A549 (cell line): ENCODE measurements around the gene SLC25A18. TPM values are rescaled to one million over a fixed set of nuclear protein-coding genes. Genes with fewer than 3 reads are reported as not detected.

ENCODE experiments used
- ATAC-seq, 2 experiments: fragments of 200-7000 bp in 1 of 2; fragments of >200 bp in 1 of 2; cut with Nextera tagmentation in 1 of 2; cut with Tn5 transposase in 1 of 2; 3 replicates each; pipeline versions ENCODE4 v1.8.0 to v1.9.1; 2018 to 2020; ENCODE audit warnings: mild to moderate bottlenecking in 1 of 2, moderate library complexity in 1 of 2
- CTCF ChIA-PET: fragments of 300-600 bp; sonication (Branson Sonifier 250); formaldehyde crosslinking; extraction: SDS; loops from one replicate; lab custom pipeline; 2021; ENCODE audit warnings: antibody characterized with exemption, inconsistent platforms; lab: Yijun Ruan, JAX
- POLR2A ChIA-PET: fragments of 350-600 bp; formaldehyde crosslinking; extraction: SDS; loops from one replicate; lab custom pipeline; 2021; ENCODE audit warnings: antibody characterized with exemption, inconsistent platforms; lab: Yijun Ruan, JAX
- DNase-seq, 2 experiments: peaks; one replicate each; pipeline versions ENCODE4 v3.0.0 to v3.0.0-alpha.2; 2011 to 2016; ENCODE audit warnings: low read depth in 1 of 2, low spot score in 1 of 2
- FAIRE-seq: peaks from 2 replicates; lab custom pipeline; 2011; peaks lifted over from hg19 to GRCh38; lab: Jason Lieb, UNC
- H3K27ac ChIP-seq, 2 experiments: fragments of >200 bp; sonication (Bioruptor Twin); formaldehyde crosslinking; 3 replicates each; pipeline ENCODE4 v1.5.1; 2016 to 2017
- H3K4me1 ChIP-seq: fragments of >200 bp; sonication (Bioruptor Twin); formaldehyde crosslinking; 3 replicates; pipeline ENCODE4 v1.6.1; 2016
- H3K4me2 ChIP-seq: fragments of >200 bp; sonication (Bioruptor Twin); formaldehyde crosslinking; 3 replicates; pipeline ENCODE4 v1.6.1; 2016
- H3K4me3 ChIP-seq: fragments of >200 bp; sonication (Bioruptor Twin); formaldehyde crosslinking; 3 replicates; pipeline ENCODE4 v1.5.1; 2016
- H3K9me3 ChIP-seq: fragments of >200 bp; sonication (Bioruptor Twin); formaldehyde crosslinking; 3 replicates; pipeline ENCODE4 v1.6.1; 2016
- BHLHE40 ChIP-seq: IDR thresholded peaks from 2 replicates; pipeline ENCODE4 v1.6.1; 2012; ENCODE audit warnings: low read depth, low read length, inconsistent platforms
- CBX8 ChIP-seq: fragments of 200-600 bp; sonication (generic); IDR thresholded peaks from 2 replicates; pipeline ENCODE4 v1.6.1; 2016
- EHF ChIP-seq: fragments of 250-450 bp; sonication (Bioruptor Pico); IDR thresholded peaks from 2 replicates; pipeline ENCODE4 v1.5.0; 2020; ENCODE audit warnings: mild to moderate bottlenecking
- EHMT2 ChIP-seq: fragments of 200-600 bp; sonication (generic); IDR thresholded peaks from 2 replicates; pipeline ENCODE4 v1.6.1; 2016; ENCODE audit warnings: antibody characterized with exemption, low read depth, mild to moderate bottlenecking, moderate library complexity
- EP300 ChIP-seq, 2 experiments: fragments of >200 bp; sonication (Bioruptor Twin); formaldehyde crosslinking; IDR thresholded peaks; 2 replicates in 1 of 2; 3 replicates in 1 of 2; pipeline ENCODE4 v1.6.1; 2016 to 2017
- FOSB ChIP-seq: fragments of 250-450 bp; sonication (Bioruptor Pico); IDR thresholded peaks from 2 replicates; pipeline ENCODE4 v1.5.0; 2020; ENCODE audit warnings: mild to moderate bottlenecking, moderate library complexity
- FOSL2 ChIP-seq, 2 experiments: fragments of 450-650 bp in 1 of 2; fragments of >200 bp in 1 of 2; sonication (Bioruptor Twin) in 1 of 2; formaldehyde crosslinking; IDR thresholded peaks; 2 replicates each; pipeline versions ENCODE4 v1.5.0 to v1.6.1; 2016 to 2020; ENCODE audit warnings: mild to moderate bottlenecking in 1 of 2, moderate library complexity in 1 of 2
- FOXS1 ChIP-seq: fragments of 250-450 bp; sonication (Bioruptor Pico); IDR thresholded peaks from 2 replicates; pipeline ENCODE4 v1.5.0; 2020; ENCODE audit warnings: mild to moderate bottlenecking, moderate library complexity
- GATA3 ChIP-seq: IDR thresholded peaks from 2 replicates; pipeline ENCODE4 v1.6.1; 2012; ENCODE audit warnings: borderline replicate concordance
- HEYL ChIP-seq: fragments of 250-450 bp; sonication (Bioruptor Pico); IDR thresholded peaks from 2 replicates; pipeline ENCODE4 v1.8.0; 2021; ENCODE audit warnings: mild to moderate bottlenecking, moderate library complexity
- HMGXB4 ChIP-seq: fragments of 250-450 bp; sonication (Bioruptor Pico); IDR thresholded peaks from 2 replicates; pipeline ENCODE4 v1.5.0; 2021; ENCODE audit warnings: mild to moderate bottlenecking, moderate library complexity, borderline replicate concordance
- HOXA7 ChIP-seq: fragments of 250-450 bp; sonication (Bioruptor Pico); IDR thresholded peaks from 2 replicates; pipeline ENCODE4 v1.5.0; 2020; ENCODE audit warnings: mild to moderate bottlenecking, moderate library complexity
- HOXB13 ChIP-seq: fragments of 250-450 bp; sonication (Bioruptor Pico); IDR thresholded peaks from 2 replicates; pipeline ENCODE4 v1.5.0; 2020; ENCODE audit warnings: low read depth, mild to moderate bottlenecking, moderate library complexity
- KDM1A ChIP-seq: fragments of 200-600 bp; sonication (generic); IDR thresholded peaks from 2 replicates; pipeline ENCODE4 v1.6.1; 2016; ENCODE audit warnings: low read depth, mild to moderate bottlenecking
- KDM5A ChIP-seq: fragments of 200-600 bp; sonication (generic); IDR thresholded peaks from 2 replicates; pipeline ENCODE4 v1.6.1; 2016; ENCODE audit warnings: antibody characterized with exemption, mild to moderate bottlenecking
- MAFK ChIP-seq: fragments of 450-650 bp; IDR thresholded peaks from 2 replicates; pipeline ENCODE4 v1.6.1; 2014; ENCODE audit not compliant: partially characterized antibody
- MAZ ChIP-seq: fragments of 150-350 bp; IDR thresholded peaks from 2 replicates; pipeline ENCODE4 v1.6.1; 2014; ENCODE audit warnings: antibody characterized with exemption, low read depth, low read length, borderline replicate concordance
- POLR2A ChIP-seq: IDR thresholded peaks from 2 replicates; pipeline ENCODE4 v1.6.1; 2012; ENCODE audit warnings: mild to moderate bottlenecking, low read length
- RFX5 ChIP-seq: fragments of 450-650 bp; IDR thresholded peaks from 2 replicates; pipeline ENCODE4 v1.7.1; 2014; ENCODE audit warnings: antibody characterized with exemption, mild to moderate bottlenecking, moderate library complexity
- SMC3 ChIP-seq: fragments of >200 bp; sonication (Bioruptor Twin); formaldehyde crosslinking; IDR thresholded peaks from 3 replicates; pipeline ENCODE4 v1.6.1; 2018; ENCODE audit warnings: inconsistent platforms
- ZC3H11A ChIP-seq: fragments of 450-650 bp; IDR thresholded peaks from 2 replicates; pipeline ENCODE4 v1.6.1; 2014; ENCODE audit warnings: antibody characterized with exemption, mild to moderate bottlenecking
- ZFP36 ChIP-seq: fragments of 450-650 bp; IDR thresholded peaks from 2 replicates; pipeline ENCODE4 v1.6.1; 2014; ENCODE audit warnings: borderline replicate concordance; ENCODE audit not compliant: partially characterized antibody
- ZNF302 ChIP-seq: fragments of 250-450 bp; sonication (Bioruptor Pico); IDR thresholded peaks from 2 replicates; pipeline ENCODE4 v1.9.0; 2021; ENCODE audit warnings: inconsistent platforms, mild to moderate bottlenecking, moderate library complexity
- ZSCAN20 ChIP-seq: fragments of 250-450 bp; sonication (Bioruptor Pico); IDR thresholded peaks from 2 replicates; pipeline ENCODE4 v1.8.0; 2022; ENCODE audit warnings: mild to moderate bottlenecking, moderate library complexity
- WGBS: methylation state at CpG from one replicate; pipeline ENCODE4 v1.1.6; 2017; ENCODE audit errors: missing lambda C conversion rate; 5-methylcytosine and 5-hydroxymethylcytosine counted together
- polyA plus RNA-seq, 4 experiments: library from polyadenylated mRNA; depleted of rRNA in 3 of 4; stranded (reverse); fragments of >200 nt; fragmentation: RNase III in 1 of 4; extraction: RNeasy Plus Mini Kit Qiagen cat#74134 plus additional on column Dnase treatment in 1 of 4; gene quantifications; 2 replicates in 3 of 4; 3 replicates in 1 of 4; pipeline ENCODE4 v1.2.3, GENCODE V29; 2011 to 2017
- TF ChIP-seq, protein P1 (sequence below): fragments of >200 bp; sonication (Bioruptor Twin); formaldehyde crosslinking; IDR thresholded peaks from 3 replicates; pipeline ENCODE4 v1.5.1; 2016
- TF ChIP-seq, protein P2 (sequence below): fragments of 450-650 bp; IDR thresholded peaks from 2 replicates; pipeline ENCODE4 v1.6.1; 2014; ENCODE audit warnings: antibody characterized with exemption
- TF ChIP-seq, protein P3 (sequence below): fragments of 200-600 bp; sonication (generic); IDR thresholded peaks from 2 replicates; pipeline ENCODE4 v1.6.1; 2016; ENCODE audit warnings: antibody characterized with exemption, mild to moderate bottlenecking, moderate library complexity

Gene SLC25A18
- polyA plus RNA-seq, 2 of the 4 experiments (the other 2 are of a cell fraction), result not detected

- H3K4me1 ChIP-seq, result no peaks in the 10 kb centered on the region
- ChIA-PET POLR2A (no interaction called here), CTCF (interaction anchor here (1.2 kb wide), 1 partner anchor 18 kb away, joined by 4 read pairs; no protein-coding TSS in a partner anchor)
- no peak for DNase-seq
- WGBS, result 69% methylated on average over 6 of the region's 6 CpGs
- TF ChIP-seq ZSCAN20 (CRISPR knock-in tag), result no peak
- TF ChIP-seq FOXS1 (CRISPR knock-in tag), result no peak
- TF ChIP-seq RFX5, result no peak
- no peak for TF ChIP-seq HEYL (CRISPR knock-in tag)
- TF ChIP-seq KDM1A, result no peak
- TF ChIP-seq HOXB13 (CRISPR knock-in tag), result no peak
- TF ChIP-seq MAFK, result no peak
- no peak for TF ChIP-seq FOSB (CRISPR knock-in tag)
- TF ChIP-seq, protein P1, sequence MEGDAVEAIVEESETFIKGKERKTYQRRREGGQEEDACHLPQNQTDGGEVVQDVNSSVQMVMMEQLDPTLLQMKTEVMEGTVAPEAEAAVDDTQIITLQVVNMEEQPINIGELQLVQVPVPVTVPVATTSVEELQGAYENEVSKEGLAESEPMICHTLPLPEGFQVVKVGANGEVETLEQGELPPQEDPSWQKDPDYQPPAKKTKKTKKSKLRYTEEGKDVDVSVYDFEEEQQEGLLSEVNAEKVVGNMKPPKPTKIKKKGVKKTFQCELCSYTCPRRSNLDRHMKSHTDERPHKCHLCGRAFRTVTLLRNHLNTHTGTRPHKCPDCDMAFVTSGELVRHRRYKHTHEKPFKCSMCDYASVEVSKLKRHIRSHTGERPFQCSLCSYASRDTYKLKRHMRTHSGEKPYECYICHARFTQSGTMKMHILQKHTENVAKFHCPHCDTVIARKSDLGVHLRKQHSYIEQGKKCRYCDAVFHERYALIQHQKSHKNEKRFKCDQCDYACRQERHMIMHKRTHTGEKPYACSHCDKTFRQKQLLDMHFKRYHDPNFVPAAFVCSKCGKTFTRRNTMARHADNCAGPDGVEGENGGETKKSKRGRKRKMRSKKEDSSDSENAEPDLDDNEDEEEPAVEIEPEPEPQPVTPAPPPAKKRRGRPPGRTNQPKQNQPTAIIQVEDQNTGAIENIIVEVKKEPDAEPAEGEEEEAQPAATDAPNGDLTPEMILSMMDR, result no peak
- no peak for TF ChIP-seq ZFP36
- no peak for TF ChIP-seq ZC3H11A
- TF ChIP-seq MAZ, result no peak
- TF ChIP-seq CBX8, result no peak
- no peak for TF ChIP-seq POLR2A
- FAIRE-seq, result no peak
- H3K9me3 ChIP-seq, result no peaks in the 10 kb centered on the region
- no peak overlapping the region for H3K4me3 ChIP-seq
- no peak overlapping the region for H3K4me2 ChIP-seq
- ATAC-seq, result peak in 1 of 2 experiments; percentile 27; a peak in 1 of 6 replicates
- no peak overlapping the region for H3K27ac ChIP-seq
Observed at GRCh38 chr22:17576470-17576869, 13.2 kb downstream of the SLC25A18 start.

GRCh38 chr22:17578136-17578754 lies 14.9 kb downstream of the SLC25A18 start:
- CTCF ChIA-PET, result interaction anchor here (0.8 to 0.9 kb wide), 2 partner anchors 9 to 20 kb away, joined by 3 to 5 read pairs; no protein-coding TSS in a partner anchor
- Histone ChIP-seq H3K27ac (no peak overlapping the region), H3K9me3 (no peaks in the 10 kb centered on the region), H3K4me3 (no peak overlapping the region), H3K4me2 (no peak overlapping the region), H3K4me1 (no peaks in the 10 kb centered on the region)
- no peak for DNase-seq
- no peak for ATAC-seq
- TF ChIP-seq SMC3, result no peak
- no peak for TF ChIP-seq BHLHE40
- TF ChIP-seq ZNF302 (CRISPR knock-in tag), result no peak
- TF ChIP-seq HOXB13 (CRISPR knock-in tag), result no peak
- TF ChIP-seq EHF (CRISPR knock-in tag), result no peak
- TF ChIP-seq HOXA7 (CRISPR knock-in tag), result no peak
- no peak for TF ChIP-seq EHMT2
- no peak for TF ChIP-seq KDM5A
- no peak for TF ChIP-seq EP300 (IDR thresholded peaks at IDR 0.05)
- TF ChIP-seq POLR2A, result no peak
- TF ChIP-seq GATA3, result no peak
- TF ChIP-seq FOSL2 (IDR thresholded peaks at IDR 0.05), result no peak
- TF ChIP-seq FOSL2 (CRISPR knock-in tag; IDR thresholded peaks at IDR 0.05), result no peak
- no peak for TF ChIP-seq HEYL (CRISPR knock-in tag)
- TF ChIP-seq, protein P2, sequence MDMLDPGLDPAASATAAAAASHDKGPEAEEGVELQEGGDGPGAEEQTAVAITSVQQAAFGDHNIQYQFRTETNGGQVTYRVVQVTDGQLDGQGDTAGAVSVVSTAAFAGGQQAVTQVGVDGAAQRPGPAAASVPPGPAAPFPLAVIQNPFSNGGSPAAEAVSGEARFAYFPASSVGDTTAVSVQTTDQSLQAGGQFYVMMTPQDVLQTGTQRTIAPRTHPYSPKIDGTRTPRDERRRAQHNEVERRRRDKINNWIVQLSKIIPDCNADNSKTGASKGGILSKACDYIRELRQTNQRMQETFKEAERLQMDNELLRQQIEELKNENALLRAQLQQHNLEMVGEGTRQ, result no peak
- TF ChIP-seq, protein P3, sequence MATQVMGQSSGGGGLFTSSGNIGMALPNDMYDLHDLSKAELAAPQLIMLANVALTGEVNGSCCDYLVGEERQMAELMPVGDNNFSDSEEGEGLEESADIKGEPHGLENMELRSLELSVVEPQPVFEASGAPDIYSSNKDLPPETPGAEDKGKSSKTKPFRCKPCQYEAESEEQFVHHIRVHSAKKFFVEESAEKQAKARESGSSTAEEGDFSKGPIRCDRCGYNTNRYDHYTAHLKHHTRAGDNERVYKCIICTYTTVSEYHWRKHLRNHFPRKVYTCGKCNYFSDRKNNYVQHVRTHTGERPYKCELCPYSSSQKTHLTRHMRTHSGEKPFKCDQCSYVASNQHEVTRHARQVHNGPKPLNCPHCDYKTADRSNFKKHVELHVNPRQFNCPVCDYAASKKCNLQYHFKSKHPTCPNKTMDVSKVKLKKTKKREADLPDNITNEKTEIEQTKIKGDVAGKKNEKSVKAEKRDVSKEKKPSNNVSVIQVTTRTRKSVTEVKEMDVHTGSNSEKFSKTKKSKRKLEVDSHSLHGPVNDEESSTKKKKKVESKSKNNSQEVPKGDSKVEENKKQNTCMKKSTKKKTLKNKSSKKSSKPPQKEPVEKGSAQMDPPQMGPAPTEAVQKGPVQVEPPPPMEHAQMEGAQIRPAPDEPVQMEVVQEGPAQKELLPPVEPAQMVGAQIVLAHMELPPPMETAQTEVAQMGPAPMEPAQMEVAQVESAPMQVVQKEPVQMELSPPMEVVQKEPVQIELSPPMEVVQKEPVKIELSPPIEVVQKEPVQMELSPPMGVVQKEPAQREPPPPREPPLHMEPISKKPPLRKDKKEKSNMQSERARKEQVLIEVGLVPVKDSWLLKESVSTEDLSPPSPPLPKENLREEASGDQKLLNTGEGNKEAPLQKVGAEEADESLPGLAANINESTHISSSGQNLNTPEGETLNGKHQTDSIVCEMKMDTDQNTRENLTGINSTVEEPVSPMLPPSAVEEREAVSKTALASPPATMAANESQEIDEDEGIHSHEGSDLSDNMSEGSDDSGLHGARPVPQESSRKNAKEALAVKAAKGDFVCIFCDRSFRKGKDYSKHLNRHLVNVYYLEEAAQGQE, result no peak
- no peak for TF ChIP-seq ZSCAN20 (CRISPR knock-in tag)
- no peak for TF ChIP-seq HMGXB4 (CRISPR knock-in tag)
- no peak for TF ChIP-seq ZC3H11A
- WGBS, result 73% methylated on average over 11 of the region's 11 CpGs
- no peak for FAIRE-seq
- POLR2A ChIA-PET, result no interaction called here
